Peyer's patch (tissue), 4 donors: ENCODE measurements around the gene HCAR2.

Experiments
- CTCF ChIP-seq, 6 experiments: fragments of 450-650 bp in 4 of 6; fragments of 200-600 bp in 2 of 6; sonication (generic) in 1 of 6; IDR thresholded peaks; one replicate each; pipeline ENCODE4 v1.5.1; 2017 to 2019; ENCODE audit warnings: antibody characterized with exemption in 6 of 6, mild to moderate bottlenecking in 3 of 6, moderate library complexity in 1 of 6
- POLR2A ChIP-seq, 2 donors: fragments of 450-650 bp; IDR thresholded peaks; one replicate each; pipeline ENCODE4 v1.5.1; 2017; ENCODE audit warnings: antibody characterized with exemption in 2 of 2, mild to moderate bottlenecking in 2 of 2, moderate library complexity in 2 of 2

GRCh38 chr12:122732611-122733010, 29.5 kb upstream of the HCAR2 start:
- TF ChIP-seq CTCF (IDR thresholded peaks at IDR 0.05) (no peak), POLR2A (IDR thresholded peaks at IDR 0.05) (no peak)
